K562 (cell line): ENCODE results near the gene ATXN1. TPM values are rescaled to one million over a fixed set of nuclear protein-coding genes. Genes with fewer than 3 reads are reported as not detected.

Experiments
- DMBX1 ChIP-seq: fragments of 250-450 bp; sonication (Bioruptor Pico); IDR thresholded peaks from 2 replicates; pipeline ENCODE4 v1.8.0; 2022; ENCODE audit warnings: inconsistent platforms, mild to moderate bottlenecking, moderate library complexity, borderline replicate concordance
- HNRNPK ChIP-seq: fragments of 200-400 bp; formaldehyde crosslinking; IDR thresholded peaks from one replicate; pipeline ENCODE4 v1.6.1; 2018; ENCODE audit warnings: mild to moderate bottlenecking, low read depth, low read length; ENCODE audit not compliant: poor library complexity, severe bottlenecking
- KDM4B ChIP-seq, 2 experiments: fragments of 450-650 bp in 1 of 2; sonication (generic) in 1 of 2; IDR thresholded peaks; 2 replicates each; pipeline ENCODE4 v1.6.1; 2016 to 2017; ENCODE audit warnings: borderline replicate concordance in 2 of 2, antibody characterized with exemption in 1 of 2, low read depth in 1 of 2, mild to moderate bottlenecking in 1 of 2
- MTA3 ChIP-seq: fragments of 450-650 bp; formaldehyde crosslinking; IDR thresholded peaks from 2 replicates; pipeline ENCODE4 v1.6.1; 2017; ENCODE audit warnings: mild to moderate bottlenecking, borderline replicate concordance
- MXD1 ChIP-seq: fragments of 250-450 bp; sonication (Bioruptor Pico); IDR thresholded peaks from 2 replicates; pipeline ENCODE4 v1.8.0; 2021; ENCODE audit warnings: borderline replicate concordance, mild to moderate bottlenecking, moderate library complexity; ENCODE audit not compliant: poor library complexity, severe bottlenecking
- MYC ChIP-seq, 2 experiments: fragments of 250-450 bp in 1 of 2; sonication (Bioruptor Pico) in 1 of 2; IDR thresholded peaks; 2 replicates each; pipeline versions ENCODE4 v1.5.1 to v1.6.1; 2012 to 2021; ENCODE audit warnings: low read depth in 2 of 2, borderline replicate concordance in 1 of 2, improper control_type of control experiment in 1 of 2, low read length in 1 of 2, mild to moderate bottlenecking in 1 of 2, moderate library complexity in 1 of 2
- PHF21A ChIP-seq: fragments of 450-650 bp; IDR thresholded peaks from 2 replicates; pipeline ENCODE4 v1.6.1; 2017; ENCODE audit warnings: low read depth, borderline replicate concordance
- RHOXF2B ChIP-seq: fragments of 250-450 bp; sonication (Bioruptor Pico); conservative IDR thresholded peaks from 2 replicates; pipeline ENCODE4 v1.5.1; 2021
- SRSF9 ChIP-seq: fragments of 200-400 bp; formaldehyde crosslinking; IDR thresholded peaks from 2 replicates; pipeline ENCODE4 v1.6.1; 2017; ENCODE audit warnings: low read depth, low read length, borderline replicate concordance
- TBP ChIP-seq: optimal IDR thresholded peaks from 2 replicates; pipeline ENCODE3; 2011; ENCODE audit warnings: low read depth, low read length, improper control_type of control experiment
- ZBED1 ChIP-seq: IDR thresholded peaks from 2 replicates; pipeline ENCODE4 v1.6.1; 2014
- ZNF280B ChIP-seq: fragments of 250-450 bp; sonication (Bioruptor Pico); IDR thresholded peaks from 2 replicates; pipeline ENCODE4 v1.5.1; 2021; ENCODE audit warnings: mild to moderate bottlenecking
- ZNF445 ChIP-seq: fragments of 250-450 bp; sonication (Bioruptor Pico); IDR thresholded peaks from 2 replicates; pipeline ENCODE4 v1.4.0; 2020; ENCODE audit warnings: low read depth, mild to moderate bottlenecking, moderate library complexity
- ZNF79 ChIP-seq: fragments of 250-450 bp; sonication (Bioruptor Pico); IDR thresholded peaks from 2 replicates; pipeline ENCODE4 v1.4.0; 2020; ENCODE audit warnings: low read depth, mild to moderate bottlenecking, moderate library complexity
- polyA plus RNA-seq, 8 experiments: library from polyadenylated mRNA; depleted of rRNA in 4 of 8; stranded (reverse) in 5 of 8; unstranded in 3 of 8; fragments of >200 nt; fragmentation: Nextera tagmentation in 2 of 8; fragmentation: Illumina TruSeq in 1 of 8; extraction: Ambion mirVana in 2 of 8; extraction: Trizol in 1 of 8; gene quantifications; 2 replicates each; pipeline versions ENCODE4 v1.2.1 to v1.2.3, GENCODE V29; 2011 to 2014; ENCODE audit warnings: inconsistent platforms in 1 of 8, missing spikeins in 1 of 8
- total RNA-seq, 7 experiments: library from RNA; depleted of rRNA in 6 of 7; stranded (reverse); fragments of >200 nt in 6 of 7; fragmentation: Illumina TruSeq in 2 of 7; extraction: Trizol in 2 of 7; gene quantifications; 2 replicates each; pipeline versions ENCODE4 v1.2.1 to v1.2.3, GENCODE V29; 2011 to 2021; ENCODE audit warnings: low replicate concordance in 1 of 7
- TF ChIP-seq, protein P1 (sequence below): fragments of 450-650 bp; formaldehyde crosslinking; IDR thresholded peaks from 2 replicates; pipeline ENCODE4 v1.4.0; 2020; ENCODE audit warnings: mild to moderate bottlenecking, moderate library complexity
- TF ChIP-seq, protein P2 (sequence below): fragments of 450-650 bp; formaldehyde crosslinking; IDR thresholded peaks from 2 replicates; pipeline ENCODE4 v1.4.0; 2022; ENCODE audit warnings: mild to moderate bottlenecking, moderate library complexity
- TF ChIP-seq, protein P3 (sequence below), 2 experiments: fragments of 450-650 bp in 1 of 2; IDR thresholded peaks; 2 replicates each; pipeline ENCODE4 v1.6.1; 2011 to 2017; ENCODE audit warnings: low read depth in 2 of 2, antibody characterized with exemption in 1 of 2, borderline replicate concordance in 1 of 2, low read length in 1 of 2, mild to moderate bottlenecking in 1 of 2, mixed read lengths in 1 of 2; ENCODE audit not compliant: control insufficient read depth in 1 of 2

Gene ATXN1
- total and polyA plus RNA-seq, 9 of the 15 experiments (the other 6 are each of a cell fraction or from before 2014, with no cell fraction given) = under 0.01 to 1.2 (median 0.58) TPM

DNA sequence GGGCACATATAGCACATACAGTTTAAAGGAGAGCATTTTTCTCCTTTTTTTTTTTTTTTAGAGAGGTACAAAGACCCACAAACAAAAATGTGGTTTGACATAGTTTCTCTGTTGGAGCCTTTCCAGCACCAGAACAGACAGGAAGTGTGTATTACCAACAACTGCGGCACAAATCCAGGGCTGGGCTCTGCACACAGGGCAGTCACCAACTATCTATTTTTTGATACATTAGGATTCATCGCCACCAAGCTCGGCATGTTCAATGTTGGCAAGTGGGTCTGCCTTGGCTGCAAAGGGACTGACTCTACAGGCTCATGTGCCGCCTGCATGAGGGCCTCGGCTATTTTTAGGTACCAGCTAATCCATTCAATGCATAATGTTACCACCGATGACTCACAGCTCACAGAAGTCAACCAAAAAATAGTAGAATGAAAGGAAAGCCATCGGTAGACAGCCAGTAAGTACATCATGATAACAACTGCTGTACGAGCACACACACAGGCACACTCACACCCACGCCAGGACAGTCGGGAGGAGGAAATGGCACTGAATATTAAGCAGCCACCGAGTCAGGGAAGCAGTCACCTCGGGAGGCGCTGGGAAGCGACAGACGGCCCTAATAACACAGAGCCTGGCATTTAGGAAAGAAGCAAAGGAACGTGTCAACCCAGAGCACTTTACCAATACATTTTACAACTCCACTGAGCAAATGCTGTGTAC lies 441.3 kb downstream of the ATXN1 start (continued):
- TF ChIP-seq MYC (IDR thresholded peaks at IDR 0.05; ENCODE audit: low read depth, low read length) (peak; percentile 58; the same call in 1 of the 2 replicates), MYC (CRISPR knock-in tag; IDR thresholded peaks at IDR 0.05; ENCODE audit: borderline replicate concordance, low read depth) (no peak), KDM4B (IDR thresholded peaks at IDR 0.05; ENCODE audit: borderline replicate concordance in 2 of 2, low read depth in 1 of 2) (no peak), ZBED1 (no peak), DMBX1 (CRISPR knock-in tag) (peak; percentile 65), PHF21A (peak; percentile 46; the same call in 1 of the 2 replicates), RHOXF2B (CRISPR knock-in tag) (no peak), MTA3 (peak; percentile 64), ZNF280B (CRISPR knock-in tag) (no peak), MXD1 (CRISPR knock-in tag) (no peak), ZNF445 (CRISPR knock-in tag) (no peak), ZNF79 (CRISPR knock-in tag) (no peak), SRSF9 (no peak), HNRNPK (no peak), TBP (peak; percentile 50)
- TF ChIP-seq, protein P1, sequence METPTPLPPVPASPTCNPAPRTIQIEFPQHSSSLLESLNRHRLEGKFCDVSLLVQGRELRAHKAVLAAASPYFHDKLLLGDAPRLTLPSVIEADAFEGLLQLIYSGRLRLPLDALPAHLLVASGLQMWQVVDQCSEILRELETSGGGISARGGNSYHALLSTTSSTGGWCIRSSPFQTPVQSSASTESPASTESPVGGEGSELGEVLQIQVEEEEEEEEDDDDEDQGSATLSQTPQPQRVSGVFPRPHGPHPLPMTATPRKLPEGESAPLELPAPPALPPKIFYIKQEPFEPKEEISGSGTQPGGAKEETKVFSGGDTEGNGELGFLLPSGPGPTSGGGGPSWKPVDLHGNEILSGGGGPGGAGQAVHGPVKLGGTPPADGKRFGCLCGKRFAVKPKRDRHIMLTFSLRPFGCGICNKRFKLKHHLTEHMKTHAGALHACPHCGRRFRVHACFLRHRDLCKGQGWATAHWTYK (CRISPR knock-in tag) = peak; percentile 55; the same call in 1 of the 2 replicates
- TF ChIP-seq, protein P2, sequence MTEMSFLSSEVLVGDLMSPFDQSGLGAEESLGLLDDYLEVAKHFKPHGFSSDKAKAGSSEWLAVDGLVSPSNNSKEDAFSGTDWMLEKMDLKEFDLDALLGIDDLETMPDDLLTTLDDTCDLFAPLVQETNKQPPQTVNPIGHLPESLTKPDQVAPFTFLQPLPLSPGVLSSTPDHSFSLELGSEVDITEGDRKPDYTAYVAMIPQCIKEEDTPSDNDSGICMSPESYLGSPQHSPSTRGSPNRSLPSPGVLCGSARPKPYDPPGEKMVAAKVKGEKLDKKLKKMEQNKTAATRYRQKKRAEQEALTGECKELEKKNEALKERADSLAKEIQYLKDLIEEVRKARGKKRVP (CRISPR knock-in tag) = no peak
- TF ChIP-seq, protein P3, sequence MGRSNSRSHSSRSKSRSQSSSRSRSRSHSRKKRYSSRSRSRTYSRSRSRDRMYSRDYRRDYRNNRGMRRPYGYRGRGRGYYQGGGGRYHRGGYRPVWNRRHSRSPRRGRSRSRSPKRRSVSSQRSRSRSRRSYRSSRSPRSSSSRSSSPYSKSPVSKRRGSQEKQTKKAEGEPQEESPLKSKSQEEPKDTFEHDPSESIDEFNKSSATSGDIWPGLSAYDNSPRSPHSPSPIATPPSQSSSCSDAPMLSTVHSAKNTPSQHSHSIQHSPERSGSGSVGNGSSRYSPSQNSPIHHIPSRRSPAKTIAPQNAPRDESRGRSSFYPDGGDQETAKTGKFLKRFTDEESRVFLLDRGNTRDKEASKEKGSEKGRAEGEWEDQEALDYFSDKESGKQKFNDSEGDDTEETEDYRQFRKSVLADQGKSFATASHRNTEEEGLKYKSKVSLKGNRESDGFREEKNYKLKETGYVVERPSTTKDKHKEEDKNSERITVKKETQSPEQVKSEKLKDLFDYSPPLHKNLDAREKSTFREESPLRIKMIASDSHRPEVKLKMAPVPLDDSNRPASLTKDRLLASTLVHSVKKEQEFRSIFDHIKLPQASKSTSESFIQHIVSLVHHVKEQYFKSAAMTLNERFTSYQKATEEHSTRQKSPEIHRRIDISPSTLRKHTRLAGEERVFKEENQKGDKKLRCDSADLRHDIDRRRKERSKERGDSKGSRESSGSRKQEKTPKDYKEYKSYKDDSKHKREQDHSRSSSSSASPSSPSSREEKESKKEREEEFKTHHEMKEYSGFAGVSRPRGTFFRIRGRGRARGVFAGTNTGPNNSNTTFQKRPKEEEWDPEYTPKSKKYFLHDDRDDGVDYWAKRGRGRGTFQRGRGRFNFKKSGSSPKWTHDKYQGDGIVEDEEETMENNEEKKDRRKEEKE (IDR thresholded peaks at IDR 0.05; ENCODE audit: borderline replicate concordance in 1 of 2, control insufficient read depth in 1 of 2, low read depth in 2 of 2, low read length in 1 of 2) = no peak
